ENCODE results near the gene SNRPE.

- TF ChIP-seq ZNF501 (tag by site-specific recombination; IDR thresholded peaks at IDR 0.05) (no peak), ZBTB49 (tag by site-specific recombination; IDR thresholded peaks at IDR 0.05; ENCODE audit: low read depth) (no peak), CTCF (tag by site-specific recombination; IDR thresholded peaks at IDR 0.05) (no peak), ZNF830 (tag by site-specific recombination; IDR thresholded peaks at IDR 0.05; ENCODE audit: low read depth) (no peak)
These were observed 40.2 kb downstream of the SNRPE start for GRCh38 chr1:203901581-203901980.

Measured in HEK293 (cell line).